ENCODE data around the gene PTPRM.

DNA sequence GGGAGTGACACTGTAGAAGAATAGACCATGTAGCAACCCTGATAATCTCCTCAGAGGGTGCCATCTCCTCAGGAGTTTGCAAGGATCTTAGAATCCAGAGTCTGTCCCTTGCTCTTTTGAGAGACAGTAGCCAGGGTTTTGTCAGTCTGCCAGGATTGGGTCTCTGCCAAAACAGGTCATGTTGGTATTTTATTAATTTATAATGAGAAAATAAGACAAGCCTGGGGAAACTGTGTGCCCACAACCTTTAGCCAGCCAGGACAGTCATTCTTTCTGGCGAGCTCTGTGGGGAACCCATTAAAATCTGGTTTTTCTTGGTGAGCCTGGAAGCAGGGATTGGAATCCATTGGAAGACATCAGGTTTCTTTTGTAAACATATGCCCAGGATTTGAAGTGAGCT is 78.6 kb downstream of the PTPRM start:
- TF ChIP-seq, protein P1, sequence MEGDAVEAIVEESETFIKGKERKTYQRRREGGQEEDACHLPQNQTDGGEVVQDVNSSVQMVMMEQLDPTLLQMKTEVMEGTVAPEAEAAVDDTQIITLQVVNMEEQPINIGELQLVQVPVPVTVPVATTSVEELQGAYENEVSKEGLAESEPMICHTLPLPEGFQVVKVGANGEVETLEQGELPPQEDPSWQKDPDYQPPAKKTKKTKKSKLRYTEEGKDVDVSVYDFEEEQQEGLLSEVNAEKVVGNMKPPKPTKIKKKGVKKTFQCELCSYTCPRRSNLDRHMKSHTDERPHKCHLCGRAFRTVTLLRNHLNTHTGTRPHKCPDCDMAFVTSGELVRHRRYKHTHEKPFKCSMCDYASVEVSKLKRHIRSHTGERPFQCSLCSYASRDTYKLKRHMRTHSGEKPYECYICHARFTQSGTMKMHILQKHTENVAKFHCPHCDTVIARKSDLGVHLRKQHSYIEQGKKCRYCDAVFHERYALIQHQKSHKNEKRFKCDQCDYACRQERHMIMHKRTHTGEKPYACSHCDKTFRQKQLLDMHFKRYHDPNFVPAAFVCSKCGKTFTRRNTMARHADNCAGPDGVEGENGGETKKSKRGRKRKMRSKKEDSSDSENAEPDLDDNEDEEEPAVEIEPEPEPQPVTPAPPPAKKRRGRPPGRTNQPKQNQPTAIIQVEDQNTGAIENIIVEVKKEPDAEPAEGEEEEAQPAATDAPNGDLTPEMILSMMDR (optimal IDR thresholded peaks at IDR 0.05 in 1 of 3, IDR thresholded peaks at IDR 0.05 in 1 of 3, conservative IDR thresholded peaks at IDR 0.05 in 1 of 3; ENCODE audit: extremely low read depth in 1 of 3, insufficient read depth in 2 of 3, low read length in 3 of 3): no peak
- TF ChIP-seq EZH2 (IDR thresholded peaks at IDR 0.05; ENCODE audit: low read length): no peak
